Stomach (tissue), 9 donors: ENCODE results near the gene FGR. TPM values are rescaled to one million over a fixed set of nuclear protein-coding genes. Genes with fewer than 3 reads are reported as not detected.
A peak's percentile ranks its signal among the peaks of the same experiment; 100 is the strongest.

Source experiments
- DNase-seq, 2 donors: peaks; one replicate each; pipeline versions ENCODE4 v3.0.0 to v3.0.0-alpha.2; 2013 to 2019
- H3K27ac ChIP-seq, 5 donors: fragments of 200-600 bp in 4 of 5; sonication (generic) in 4 of 5; one replicate each; pipeline ENCODE4 v1.5.1; 2013 to 2019; ENCODE audit warnings: mild to moderate bottlenecking in 1 of 5, moderate library complexity in 1 of 5
- H3K27me3 ChIP-seq, 3 donors: fragments of 200-600 bp; sonication (generic); one replicate each; pipeline ENCODE4 v1.5.1; 2017 to 2019; ENCODE audit warnings: mixed run types in 1 of 3
- H3K36me3 ChIP-seq, 4 donors: fragments of 200-600 bp; sonication (generic); 1 replicate in 3 of 4; 2 replicates in 1 of 4; pipeline ENCODE4 v1.5.1; 2016 to 2019
- H3K4me1 ChIP-seq, 4 donors: fragments of 200-600 bp; sonication (generic); one replicate each; pipeline ENCODE4 v1.5.1; 2016 to 2019
- H3K4me3 ChIP-seq, 4 donors: fragments of 200-600 bp; sonication (generic) in 3 of 4; one replicate each; pipeline ENCODE4 v1.5.1; 2016 to 2019; ENCODE audit warnings: mild to moderate bottlenecking in 1 of 4
- H3K9me3 ChIP-seq, 4 donors: fragments of 200-600 bp; sonication (generic); one replicate each; pipeline ENCODE4 v1.5.1; 2016 to 2019
- EP300 ChIP-seq: sonication (generic); formaldehyde crosslinking; IDR thresholded peaks from one replicate; pipeline ENCODE4 v1.6.1; 2017; ENCODE audit warnings: antibody characterized with exemption
- POLR2A ChIP-seq, 4 donors: fragments of 450-650 bp; IDR thresholded peaks; one replicate each; pipeline ENCODE4 v1.6.1; 2016; ENCODE audit warnings: antibody characterized with exemption in 4 of 4, control low read depth in 2 of 4, mild to moderate bottlenecking in 1 of 4, moderate library complexity in 1 of 4
- POLR2AphosphoS5 ChIP-seq, 3 donors: sonication (generic); formaldehyde crosslinking; IDR thresholded peaks; one replicate each; pipeline ENCODE4 v1.6.1; 2016; ENCODE audit warnings: antibody characterized with exemption in 3 of 3
- WGBS, 5 donors: extraction: QIAGEN DNeasy Blood & Tissue Kit in 3 of 5; methylation state at CpG; one replicate each; pipeline versions ENCODE4 v1.1.5 to v1.1.7; 2013 to 2018; 5-methylcytosine and 5-hydroxymethylcytosine counted together
- intact Hi-C: fragments of 100-400 bp; cut with DNase I; formaldehyde crosslinking; loops from one replicate; pipeline ENCODE4 v1.15.1; 2023; ENCODE audit warnings: low total_unique reads
- polyA plus RNA-seq, 3 donors: library from polyadenylated mRNA; stranded (reverse); fragments of 200-250 nt; gene quantifications; one replicate each; pipeline ENCODE4 v1.2.3, GENCODE V29; 2013
- total RNA-seq, 5 donors: library from RNA; depleted of rRNA; stranded (reverse); fragments of >200 nt; gene quantifications; one replicate each; pipeline versions ENCODE4 v1.1.0 to v1.2.3, GENCODE V29; 2014 to 2016
- TF ChIP-seq, protein P1 (sequence below), 7 experiments: fragments of 450-650 bp in 4 of 7; fragments of 200-600 bp in 3 of 7; sonication (generic) in 3 of 7; IDR thresholded peaks; one replicate each; pipeline ENCODE4 v1.5.1; 2016 to 2019; ENCODE audit warnings: antibody characterized with exemption in 7 of 7, control low read depth in 2 of 7, mild to moderate bottlenecking in 1 of 7
- donor health status: healthy with polysubstance abuse.
- donor health status: Bipolar disorder and iron deficiency.
- donor health status: healthy.

Gene FGR
- total and polyA plus RNA-seq, 8 donors: 3.1 to 9.9 (median 6.8) TPM; not detected in 2

DNA sequence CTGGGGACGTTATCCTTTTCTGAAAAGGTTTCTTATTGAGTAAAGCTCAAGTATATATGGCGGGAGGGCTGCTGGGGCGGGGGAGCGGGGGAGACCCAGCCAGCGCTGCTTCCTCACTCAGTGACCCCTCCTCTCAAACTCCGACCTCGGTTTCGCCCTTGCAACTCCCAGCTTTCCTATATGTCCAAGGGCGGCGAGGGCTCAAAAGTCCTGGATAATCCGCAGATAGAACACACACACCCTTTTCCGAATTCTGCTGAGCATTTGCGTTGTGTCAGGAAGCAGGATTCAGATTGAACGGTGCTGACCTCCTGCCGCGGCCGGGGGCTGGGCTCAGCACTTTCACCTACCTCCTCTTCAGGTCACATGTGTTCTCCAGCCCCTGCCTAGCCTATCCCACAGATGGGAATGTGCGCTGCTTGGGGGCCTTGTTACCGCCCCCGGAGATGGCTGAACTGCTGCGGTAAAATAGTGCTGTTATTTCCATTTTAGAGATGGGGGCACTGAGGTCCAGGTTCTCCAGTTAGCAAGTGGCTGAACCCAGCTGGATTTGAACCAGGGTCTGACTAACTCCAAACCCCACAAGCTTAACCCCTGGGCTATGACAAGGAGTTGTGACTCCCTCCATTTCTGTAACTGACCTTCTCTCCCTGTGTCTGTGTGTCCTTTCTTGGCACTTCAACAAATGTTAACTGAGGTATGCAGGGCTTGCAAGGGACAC is 30.2 kb downstream of the FGR start:
- no peaks in the 10 kb centered on the region for H3K36me3 ChIP-seq
- peaks cover 28 to 62% (median 54%) of the 10 kb centered on the region in 4 donors for H3K4me1 ChIP-seq
- 40 to 42% (median 42%) methylated on average over 21 of the region's 21 CpGs for WGBS, 5 donors
- no peaks in the 10 kb centered on the region for H3K27me3 ChIP-seq
- H3K9me3 ChIP-seq: no peaks in the 10 kb centered on the region
- H3K27ac ChIP-seq: peak overlapping the region in 4 of 5 donors; percentile 89 to 96 (median 95)
- H3K4me3 ChIP-seq: peak overlapping the region; percentile 79 to 98 (median 90)
- no peak for DNase-seq
- intact Hi-C loops: loop anchor here (5.0 to 10.0 kb wide), 3 partner anchors 47 to 300 kb away; no protein-coding TSS in a partner anchor
- no peak for TF ChIP-seq POLR2AphosphoS5 (IDR thresholded peaks at IDR 0.05)
- TF ChIP-seq EP300: no peak
- TF ChIP-seq, protein P1, sequence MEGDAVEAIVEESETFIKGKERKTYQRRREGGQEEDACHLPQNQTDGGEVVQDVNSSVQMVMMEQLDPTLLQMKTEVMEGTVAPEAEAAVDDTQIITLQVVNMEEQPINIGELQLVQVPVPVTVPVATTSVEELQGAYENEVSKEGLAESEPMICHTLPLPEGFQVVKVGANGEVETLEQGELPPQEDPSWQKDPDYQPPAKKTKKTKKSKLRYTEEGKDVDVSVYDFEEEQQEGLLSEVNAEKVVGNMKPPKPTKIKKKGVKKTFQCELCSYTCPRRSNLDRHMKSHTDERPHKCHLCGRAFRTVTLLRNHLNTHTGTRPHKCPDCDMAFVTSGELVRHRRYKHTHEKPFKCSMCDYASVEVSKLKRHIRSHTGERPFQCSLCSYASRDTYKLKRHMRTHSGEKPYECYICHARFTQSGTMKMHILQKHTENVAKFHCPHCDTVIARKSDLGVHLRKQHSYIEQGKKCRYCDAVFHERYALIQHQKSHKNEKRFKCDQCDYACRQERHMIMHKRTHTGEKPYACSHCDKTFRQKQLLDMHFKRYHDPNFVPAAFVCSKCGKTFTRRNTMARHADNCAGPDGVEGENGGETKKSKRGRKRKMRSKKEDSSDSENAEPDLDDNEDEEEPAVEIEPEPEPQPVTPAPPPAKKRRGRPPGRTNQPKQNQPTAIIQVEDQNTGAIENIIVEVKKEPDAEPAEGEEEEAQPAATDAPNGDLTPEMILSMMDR (IDR thresholded peaks at IDR 0.05): no peak
- no peak for TF ChIP-seq POLR2A (IDR thresholded peaks at IDR 0.05)

DNA sequence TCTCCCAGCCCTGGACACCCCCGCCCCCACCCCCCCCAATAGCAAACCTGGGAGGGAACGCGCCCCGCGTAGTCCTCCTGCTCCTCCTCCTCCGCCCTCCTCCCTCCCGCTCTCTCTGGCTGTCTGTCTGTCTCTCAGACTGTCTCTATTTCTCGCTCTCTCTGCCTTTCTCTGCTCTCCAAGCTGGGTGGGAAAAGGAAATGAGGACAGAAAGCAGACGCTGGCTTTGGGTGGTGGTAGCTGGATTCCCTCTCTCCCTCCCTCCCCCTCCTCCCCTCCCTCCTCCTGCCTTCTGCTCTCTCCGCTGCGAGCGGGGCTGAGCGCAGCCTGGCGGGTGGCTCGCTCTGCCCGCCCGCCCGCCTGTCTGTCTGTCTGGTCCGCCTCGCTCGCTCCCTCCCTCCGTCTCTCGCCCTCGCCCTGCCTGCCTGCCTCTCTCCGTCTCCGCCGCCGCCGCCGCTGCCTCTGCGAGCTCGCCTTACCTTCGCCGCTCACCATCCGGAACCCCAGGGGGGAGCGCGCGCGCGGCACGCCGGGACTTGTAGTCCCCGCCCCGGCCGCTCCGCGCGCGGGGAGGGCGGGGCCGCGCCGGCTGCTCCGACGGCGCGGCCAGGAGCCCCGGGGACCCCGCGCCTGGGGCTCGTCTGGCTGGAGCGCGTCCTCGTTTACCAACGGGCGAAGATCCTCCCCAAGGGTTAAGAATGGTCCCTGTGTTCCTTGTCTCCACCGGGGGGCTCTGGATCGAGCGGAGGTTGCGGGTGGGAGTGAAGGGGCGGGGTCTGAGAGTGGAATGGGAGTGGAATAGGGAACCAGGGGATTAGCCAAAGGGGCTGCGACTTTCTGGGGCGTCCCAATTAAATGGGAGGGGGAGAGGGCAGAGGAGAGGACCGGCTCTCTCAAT is 31.1 kb downstream of the FGR start, which contains the start of gene AHDC1:
Gene AHDC1, minus strand, starts transcription at position 464 of the 898 bp plus-strand sequence. CDS start 52,029 bp downstream, outside the sequence.
- peaks cover 36 to 66% (median 62%) of the 10 kb centered on the region in 4 donors for H3K4me1 ChIP-seq
- H3K27me3 ChIP-seq: no peaks in the 10 kb centered on the region
- H3K9me3 ChIP-seq: no peaks in the 10 kb centered on the region
- 0 to 1% (median 0%) methylated on average over 23 to 74 of the region's 74 CpGs for WGBS, 5 donors
- peak within 1 kb of the TSS; percentile 79 to 98 (median 90) for H3K4me3 ChIP-seq
- TF ChIP-seq, protein P1 (IDR thresholded peaks at IDR 0.05): peak in 2 of 7 experiments; percentile 16 to 18
- TF ChIP-seq POLR2AphosphoS5 (IDR thresholded peaks at IDR 0.05) (peak; percentile 86 to 98 (median 97)), POLR2A (IDR thresholded peaks at IDR 0.05) (peak in 2 of 4 donors; percentile 33 to 71), EP300 (no peak)
- peak; percentile 95 to 97 for DNase-seq
- H3K27ac ChIP-seq: peak within 1 kb of the TSS; percentile 89 to 99 (median 96)
- intact Hi-C loops: loop anchor here (10.0 kb wide), 1 partner anchor 299 kb away; no protein-coding TSS in a partner anchor
- H3K36me3 ChIP-seq: no peaks in the 10 kb centered on the region

DNA sequence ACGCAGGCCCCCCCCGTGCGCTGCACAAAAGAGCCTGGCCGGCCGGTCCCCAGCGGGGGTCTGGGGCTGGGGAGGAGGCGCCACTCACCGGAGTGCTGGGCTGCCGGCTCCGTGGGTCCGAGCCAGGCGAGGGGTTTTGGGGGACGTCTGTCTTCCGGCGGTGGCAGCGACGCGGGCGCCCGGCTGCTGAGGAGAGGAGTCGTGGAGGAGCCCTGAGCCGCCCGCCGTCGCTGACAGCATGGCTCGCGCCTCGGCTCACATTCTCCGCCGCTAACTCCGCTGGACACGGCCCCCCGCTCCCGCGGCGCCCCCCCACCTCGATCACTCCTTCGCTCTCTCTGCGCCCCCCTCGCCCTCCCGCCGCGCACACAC is 31.7 kb downstream of the FGR start:
- peaks cover 43 to 67% (median 64%) of the 10 kb centered on the region in 4 donors for H3K4me1 ChIP-seq
- H3K36me3 ChIP-seq: no peaks in the 10 kb centered on the region
- H3K27me3 ChIP-seq: no peaks in the 10 kb centered on the region
- TF ChIP-seq, protein P1 (IDR thresholded peaks at IDR 0.05): no peak
- TF ChIP-seq POLR2AphosphoS5 (IDR thresholded peaks at IDR 0.05) (no peak), POLR2A (IDR thresholded peaks at IDR 0.05) (no peak), EP300 (no peak)
- peak overlapping the region; percentile 89 to 99 (median 96) for H3K27ac ChIP-seq
- DNase-seq: peak in 1 of 2 donors; percentile 32
- peak overlapping the region; percentile 79 to 98 (median 90) for H3K4me3 ChIP-seq
- intact Hi-C loops: loop anchor here (10.0 kb wide), 1 partner anchor 298 kb away; no protein-coding TSS in a partner anchor
- WGBS, 5 donors: 0 to 1% (median 0%) methylated on average over 14 to 43 of the region's 43 CpGs; no CpG with 5 or more reads in 1 of the 5 donors
- no peaks in the 10 kb centered on the region for H3K9me3 ChIP-seq
